HG02642 (cell line): ENCODE results near the gene NTRK3.

ENCODE experiments used
- ATAC-seq: cut with Tn5 transposase; IDR thresholded peaks from one replicate; pipeline ENCODE4 v1.9.1; 2021; ENCODE audit warnings: mild to moderate bottlenecking; ENCODE audit not compliant: unreplicated experiment, poor library complexity

NTRK3 gene

GRCh38 chr15:87916208-87916607, 340.3 kb downstream of the NTRK3 start:
- no peak for ATAC-seq

GRCh38 chr15:87910301-87910700, 346.2 kb downstream of the NTRK3 start:
- no peak for ATAC-seq

GRCh38 chr15:87907676-87908446, 348.7 kb downstream of the NTRK3 start:
- no peak for ATAC-seq

GRCh38 chr15:87906444-87906843, 350.1 kb downstream of the NTRK3 start:
- no peak for ATAC-seq

- no peak for ATAC-seq
These were observed 353.6 kb downstream of the NTRK3 start for GRCh38 chr15:87902772-87903426.

- ATAC-seq, result no peak
These were observed 354.4 kb downstream of the NTRK3 start for GRCh38 chr15:87901926-87902690.

- ATAC-seq, result no peak
These were observed 355.5 kb downstream of the NTRK3 start for GRCh38 chr15:87901008-87901407.

- ATAC-seq, result no peak
These were observed 359.6 kb downstream of the NTRK3 start for GRCh38 chr15:87896936-87897335.

- no peak for ATAC-seq
These were observed 369.4 kb downstream of the NTRK3 start for GRCh38 chr15:87887177-87887576.

- no peak for ATAC-seq
These were observed 375.5 kb downstream of the NTRK3 start for GRCh38 chr15:87881026-87881425.

GRCh38 chr15:87877822-87878542, 378.6 kb downstream of the NTRK3 start:
- ATAC-seq, result no peak

GRCh38 chr15:87877114-87877810, 379.3 kb downstream of the NTRK3 start:
- ATAC-seq, result no peak

- ATAC-seq, result no peak
These were observed 381.4 kb downstream of the NTRK3 start for GRCh38 chr15:87874896-87875711.

- no peak for ATAC-seq
These were observed 383.0 kb downstream of the NTRK3 start for GRCh38 chr15:87873516-87873915.

- no peak for ATAC-seq
These were observed 384.7 kb downstream of the NTRK3 start for GRCh38 chr15:87871731-87872320.

GRCh38 chr15:87871258-87871681, 385.3 kb downstream of the NTRK3 start:
- ATAC-seq, result no peak

GRCh38 chr15:87866961-87867360, 389.6 kb downstream of the NTRK3 start:
- no peak for ATAC-seq

GRCh38 chr15:87863152-87863551, 393.4 kb downstream of the NTRK3 start:
- no peak for ATAC-seq

GRCh38 chr15:87860743-87861142, 395.8 kb downstream of the NTRK3 start:
- ATAC-seq, result no peak
